ENCODE results near the gene SH3BGRL.

The SH3BGRL gene

DNA sequence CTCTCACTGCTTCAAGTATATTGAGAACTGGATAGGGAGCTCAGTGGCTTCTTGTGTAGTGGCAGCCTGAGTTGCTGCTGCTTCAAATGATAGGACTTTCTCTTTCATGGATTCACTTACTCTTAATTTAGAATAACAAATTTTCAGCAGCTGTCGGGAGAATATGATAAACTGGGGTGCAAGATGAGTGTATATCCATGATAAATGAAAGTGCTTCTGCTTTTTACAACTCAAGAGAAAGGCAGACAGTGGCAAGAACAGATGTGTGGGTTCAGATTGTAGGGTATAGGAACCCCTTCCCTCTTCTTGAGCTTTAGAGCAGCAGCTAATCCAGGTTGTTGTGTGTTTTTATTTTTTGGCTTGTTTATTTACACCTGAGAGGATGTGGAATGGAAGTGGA lies 1.0 kb downstream of the SH3BGRL start:
- Histone ChIP-seq H3K27ac (ENCODE audit: insufficient read depth in 1 of 2, low read depth in 1 of 2, low read length in 2 of 2, poor library complexity in 1 of 2, severe bottlenecking in 2 of 2) (peak overlapping the region; percentile 76 to 89), H3K27me3 (replicated peaks in 2 of 5; ENCODE audit: control insufficient read depth in 4 of 5, insufficient read depth in 5 of 5, low read length in 4 of 5) (no peaks in the 10 kb centered on the region)
- CTCF ChIA-PET: interaction anchor here (1.4 kb wide), 1 partner anchor 81 kb away, joined by 4 read pairs; no protein-coding TSS in a partner anchor

DNA sequence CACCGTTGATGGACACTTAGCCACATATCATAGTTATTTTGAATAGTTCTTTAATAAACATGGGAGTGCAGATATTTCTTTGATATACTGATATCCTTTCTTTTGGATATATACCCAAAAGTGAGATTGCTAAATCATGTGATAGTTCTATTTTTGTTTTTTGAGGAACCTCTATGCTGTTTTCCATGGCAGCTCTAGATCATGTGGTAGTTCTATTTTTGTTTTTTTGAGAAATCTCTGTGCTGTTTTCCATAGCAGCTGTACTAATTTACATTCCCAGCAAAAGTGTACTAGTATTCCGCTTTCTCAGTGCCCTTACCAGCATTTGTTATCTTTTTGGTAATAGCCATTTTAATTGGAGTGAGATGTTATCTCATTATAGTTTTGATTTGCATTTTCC lies 3.6 kb downstream of the SH3BGRL start:
- H3K4me3 ChIP-seq (ENCODE audit: control insufficient read depth in 1 of 7, extremely low read depth in 1 of 7, insufficient read depth in 4 of 7, low read depth in 2 of 7, low read length in 6 of 7): no peak overlapping the region
- no peak for DNase-seq
- H3K36me3 ChIP-seq (ENCODE audit: control insufficient read depth in 4 of 4, insufficient read depth in 4 of 4, low read length in 3 of 4): peaks cover 0 to 9% (median under 1%) of the 10 kb centered on the region in 4 experiments
- no peaks in the 10 kb centered on the region for H3K27me3 ChIP-seq (replicated peaks in 2 of 5; ENCODE audit: control insufficient read depth in 4 of 5, insufficient read depth in 5 of 5, low read length in 4 of 5)
- H3K4me1 ChIP-seq (ENCODE audit: control extremely low read depth in 1 of 4, control insufficient read depth in 4 of 4, insufficient read depth in 4 of 4, low read length in 3 of 4): peaks cover 0 to 18% (median 2%) of the 10 kb centered on the region in 4 experiments
- ChIA-PET CTCF (no interaction called here), POLR2A (no interaction called here)
- no peaks in the 10 kb centered on the region for H3K9me3 ChIP-seq (ENCODE audit: control extremely low read depth in 1 of 5, control insufficient read depth in 4 of 5, insufficient read depth in 2 of 5, low read depth in 1 of 5, low read length in 4 of 5)
- no peak overlapping the region for H3K27ac ChIP-seq (ENCODE audit: insufficient read depth in 1 of 2, low read depth in 1 of 2, low read length in 2 of 2, poor library complexity in 1 of 2, severe bottlenecking in 2 of 2)
- no CpG with 5 or more reads among the region's 2 CpGs for WGBS (ENCODE audit: insufficient coverage)

More for the DNA sequence above, 1.0 kb downstream of the SH3BGRL start:
- POLR2A ChIA-PET: no interaction called here
- WGBS (ENCODE audit: insufficient coverage): no CpG with 5 or more reads among the region's 1 CpG
- Histone ChIP-seq H3K36me3 (ENCODE audit: control insufficient read depth in 4 of 4, insufficient read depth in 4 of 4, low read length in 3 of 4) (peaks cover 0 to 2% (median 0%) of the 10 kb centered on the region in 4 experiments), H3K4me1 (ENCODE audit: control extremely low read depth in 1 of 4, control insufficient read depth in 4 of 4, insufficient read depth in 4 of 4, low read length in 3 of 4) (peaks cover 0 to 18% (median 2%) of the 10 kb centered on the region in 4 experiments), H3K4me3 (ENCODE audit: control insufficient read depth in 1 of 7, extremely low read depth in 1 of 7, insufficient read depth in 4 of 7, low read depth in 2 of 7, low read length in 6 of 7) (peak overlapping the region in 6 of 7 experiments; percentile 66 to 95 (median 82)), H3K9me3 (ENCODE audit: control extremely low read depth in 1 of 5, control insufficient read depth in 4 of 5, insufficient read depth in 2 of 5, low read depth in 1 of 5, low read length in 4 of 5) (no peaks in the 10 kb centered on the region)
- peak; percentile 22 to 81 (median 61) for DNase-seq

DNA sequence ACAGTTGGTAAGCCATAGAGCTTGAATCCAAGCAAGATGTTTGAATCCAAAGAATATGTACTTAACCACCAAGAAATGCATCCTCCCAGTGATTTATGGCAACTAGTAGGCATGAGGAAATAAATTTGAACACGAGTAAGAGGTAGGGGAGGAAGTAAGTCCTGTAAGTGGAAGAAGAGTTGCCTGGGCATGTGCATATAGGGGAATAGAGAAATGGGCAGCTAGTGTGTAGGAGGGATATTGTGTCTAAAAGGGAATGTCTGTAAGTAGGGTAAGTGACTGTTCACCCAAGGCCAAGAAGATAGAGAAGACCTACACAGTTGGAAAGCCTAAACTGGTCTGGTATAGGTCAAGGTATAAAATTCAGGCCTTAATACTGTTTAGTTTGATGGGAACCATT lies 4.6 kb downstream of the SH3BGRL start:
- Histone ChIP-seq H3K36me3 (ENCODE audit: control insufficient read depth in 4 of 4, insufficient read depth in 4 of 4, low read length in 3 of 4) (peaks cover 0 to 9% (median 2%) of the 10 kb centered on the region in 4 experiments), H3K9me3 (ENCODE audit: control extremely low read depth in 1 of 5, control insufficient read depth in 4 of 5, insufficient read depth in 2 of 5, low read depth in 1 of 5, low read length in 4 of 5) (no peaks in the 10 kb centered on the region), H3K4me1 (ENCODE audit: control extremely low read depth in 1 of 4, control insufficient read depth in 4 of 4, insufficient read depth in 4 of 4, low read length in 3 of 4) (peaks cover 0 to 14% (median under 1%) of the 10 kb centered on the region in 4 experiments), H3K27me3 (replicated peaks in 2 of 5; ENCODE audit: control insufficient read depth in 4 of 5, insufficient read depth in 5 of 5, low read length in 4 of 5) (no peaks in the 10 kb centered on the region), H3K27ac (ENCODE audit: insufficient read depth in 1 of 2, low read depth in 1 of 2, low read length in 2 of 2, poor library complexity in 1 of 2, severe bottlenecking in 2 of 2) (no peak overlapping the region), H3K4me3 (ENCODE audit: control insufficient read depth in 1 of 7, extremely low read depth in 1 of 7, insufficient read depth in 4 of 7, low read depth in 2 of 7, low read length in 6 of 7) (no peak overlapping the region)
- ChIA-PET POLR2A (no interaction called here), CTCF (interaction anchor here (0.9 to 1.2 kb wide), 2 partner anchors 11 to 19 kb away, joined by 3 to 4 read pairs; no protein-coding TSS in a partner anchor)
- 0% methylated on average over 1 of the region's 1 CpG for WGBS (ENCODE audit: insufficient coverage)
- peak in 1 of 3 donors; percentile 12 for DNase-seq

- Histone ChIP-seq H3K4me3 (ENCODE audit: control insufficient read depth in 1 of 7, extremely low read depth in 1 of 7, insufficient read depth in 4 of 7, low read depth in 2 of 7, low read length in 6 of 7) (no peak overlapping the region), H3K27me3 (replicated peaks in 2 of 5; ENCODE audit: control insufficient read depth in 4 of 5, insufficient read depth in 5 of 5, low read length in 4 of 5) (no peaks in the 10 kb centered on the region), H3K9me3 (ENCODE audit: control extremely low read depth in 1 of 5, control insufficient read depth in 4 of 5, insufficient read depth in 2 of 5, low read depth in 1 of 5, low read length in 4 of 5) (no peaks in the 10 kb centered on the region), H3K27ac (ENCODE audit: insufficient read depth in 1 of 2, low read depth in 1 of 2, low read length in 2 of 2, poor library complexity in 1 of 2, severe bottlenecking in 2 of 2) (peak overlapping the region in 1 of 2 experiments; percentile 5), H3K4me1 (ENCODE audit: control extremely low read depth in 1 of 4, control insufficient read depth in 4 of 4, insufficient read depth in 4 of 4, low read length in 3 of 4) (peaks cover 0 to 4% (median under 1%) of the 10 kb centered on the region in 4 experiments), H3K36me3 (ENCODE audit: control insufficient read depth in 4 of 4, insufficient read depth in 4 of 4, low read length in 3 of 4) (peaks cover 2 to 9% (median 3%) of the 10 kb centered on the region in 4 experiments)
- peak; percentile 39 to 77 (median 58) for DNase-seq
- 85% methylated on average over 4 of the region's 8 CpGs for WGBS (ENCODE audit: insufficient coverage)
- ChIA-PET CTCF (no interaction called here), POLR2A (interaction anchor here (0.6 kb wide), 1 partner anchor 103 kb away, joined by 3 read pairs; no protein-coding TSS in a partner anchor)
Observed at GRCh38 chrX:81208916-81209315, 7.0 kb downstream of the SH3BGRL start.

- DNase-seq: no peak
- Histone ChIP-seq H3K9me3 (ENCODE audit: control extremely low read depth in 1 of 5, control insufficient read depth in 4 of 5, insufficient read depth in 2 of 5, low read depth in 1 of 5, low read length in 4 of 5) (peaks cover 0 to 2% (median 0%) of the 10 kb centered on the region in 5 experiments), H3K27me3 (replicated peaks in 2 of 5; ENCODE audit: control insufficient read depth in 4 of 5, insufficient read depth in 5 of 5, low read length in 4 of 5) (no peaks in the 10 kb centered on the region), H3K36me3 (ENCODE audit: control insufficient read depth in 4 of 4, insufficient read depth in 4 of 4, low read length in 3 of 4) (peaks cover 0 to 6% (median 4%) of the 10 kb centered on the region in 4 experiments), H3K27ac (ENCODE audit: insufficient read depth in 1 of 2, low read depth in 1 of 2, low read length in 2 of 2, poor library complexity in 1 of 2, severe bottlenecking in 2 of 2) (no peak overlapping the region), H3K4me1 (ENCODE audit: control extremely low read depth in 1 of 4, control insufficient read depth in 4 of 4, insufficient read depth in 4 of 4, low read length in 3 of 4) (no peaks in the 10 kb centered on the region), H3K4me3 (ENCODE audit: control insufficient read depth in 1 of 7, extremely low read depth in 1 of 7, insufficient read depth in 4 of 7, low read depth in 2 of 7, low read length in 6 of 7) (no peak overlapping the region)
- WGBS (ENCODE audit: insufficient coverage): no CpG with 5 or more reads among the region's 1 CpG
- ChIA-PET POLR2A (no interaction called here), CTCF (no interaction called here)
Observed at GRCh38 chrX:81215685-81216084, 13.8 kb downstream of the SH3BGRL start.

DNA sequence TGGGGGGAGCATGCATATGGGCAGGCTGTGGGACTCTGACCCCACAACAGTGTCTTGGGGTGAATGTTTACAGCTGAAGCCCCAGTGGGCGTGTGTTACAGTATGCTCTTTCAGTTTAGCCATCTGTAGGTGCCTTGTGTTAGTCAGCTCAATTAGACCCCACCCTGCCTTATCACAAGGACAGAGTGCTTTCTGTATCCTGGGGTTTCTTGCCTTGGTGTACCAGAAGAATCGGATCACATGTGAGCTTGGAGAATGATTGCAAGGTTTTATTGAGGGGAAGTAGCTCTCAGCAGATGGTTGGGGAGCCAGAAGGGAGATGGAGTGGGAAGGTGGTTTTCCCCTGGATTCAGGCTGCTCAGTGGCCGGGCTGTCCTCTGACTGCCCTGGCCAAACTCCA lies 27.3 kb downstream of the SH3BGRL start:
- Histone ChIP-seq H3K36me3 (ENCODE audit: control insufficient read depth in 4 of 4, insufficient read depth in 4 of 4, low read length in 3 of 4) (peaks cover 0 to 2% (median under 1%) of the 10 kb centered on the region in 4 experiments), H3K4me3 (ENCODE audit: control insufficient read depth in 1 of 7, extremely low read depth in 1 of 7, insufficient read depth in 4 of 7, low read depth in 2 of 7, low read length in 6 of 7) (no peak overlapping the region), H3K4me1 (ENCODE audit: control extremely low read depth in 1 of 4, control insufficient read depth in 4 of 4, insufficient read depth in 4 of 4, low read length in 3 of 4) (no peaks in the 10 kb centered on the region), H3K9me3 (ENCODE audit: control extremely low read depth in 1 of 5, control insufficient read depth in 4 of 5, insufficient read depth in 2 of 5, low read depth in 1 of 5, low read length in 4 of 5) (no peaks in the 10 kb centered on the region), H3K27me3 (replicated peaks in 2 of 5; ENCODE audit: control insufficient read depth in 4 of 5, insufficient read depth in 5 of 5, low read length in 4 of 5) (no peaks in the 10 kb centered on the region), H3K27ac (ENCODE audit: insufficient read depth in 1 of 2, low read depth in 1 of 2, low read length in 2 of 2, poor library complexity in 1 of 2, severe bottlenecking in 2 of 2) (no peak overlapping the region)
- ChIA-PET POLR2A (no interaction called here), CTCF (interaction anchor here (0.8 kb wide), 1 partner anchor 23 kb away, joined by 3 read pairs; no protein-coding TSS in a partner anchor)
- peak in 2 of 3 donors; percentile 32 to 61 for DNase-seq
- 90% methylated on average over 3 of the region's 3 CpGs for WGBS (ENCODE audit: insufficient coverage)

- POLR2A ChIA-PET: no interaction called here
- DNase-seq: no peak
- WGBS (ENCODE audit: insufficient coverage): 95% methylated on average over 2 of the region's 2 CpGs
- CTCF ChIA-PET: no interaction called here
- no peaks in the 10 kb centered on the region for H3K4me1 ChIP-seq (ENCODE audit: control extremely low read depth in 1 of 4, control insufficient read depth in 4 of 4, insufficient read depth in 4 of 4, low read length in 3 of 4)
- peaks cover 0 to 5% (median 1%) of the 10 kb centered on the region in 4 experiments for H3K36me3 ChIP-seq (ENCODE audit: control insufficient read depth in 4 of 4, insufficient read depth in 4 of 4, low read length in 3 of 4)
- H3K27me3 ChIP-seq (replicated peaks in 2 of 5; ENCODE audit: control insufficient read depth in 4 of 5, insufficient read depth in 5 of 5, low read length in 4 of 5): no peaks in the 10 kb centered on the region
- H3K4me3 ChIP-seq (ENCODE audit: control insufficient read depth in 1 of 7, extremely low read depth in 1 of 7, insufficient read depth in 4 of 7, low read depth in 2 of 7, low read length in 6 of 7): no peak overlapping the region
- no peak overlapping the region for H3K27ac ChIP-seq (ENCODE audit: insufficient read depth in 1 of 2, low read depth in 1 of 2, low read length in 2 of 2, poor library complexity in 1 of 2, severe bottlenecking in 2 of 2)
- no peaks in the 10 kb centered on the region for H3K9me3 ChIP-seq (ENCODE audit: control extremely low read depth in 1 of 5, control insufficient read depth in 4 of 5, insufficient read depth in 2 of 5, low read depth in 1 of 5, low read length in 4 of 5)
Observed at GRCh38 chrX:81229901-81230300, 28.0 kb downstream of the SH3BGRL start.

All from common myeloid progenitor, CD34-positive (primary cell).